MM.1S (cell line): ENCODE results near the gene LBH.

ENCODE experiments used
- CTCF ChIP-seq: fragments of 300-600 bp; sonication (generic); IDR thresholded peaks from 2 replicates; pipeline ENCODE4 v1.5.1; 2016; ENCODE audit warnings: antibody characterized with exemption, low read length, mixed read lengths
- EZH2 ChIP-seq: fragments of 300-600 bp; sonication (generic); optimal IDR thresholded peaks from 2 replicates; pipeline ENCODE3; 2017; ENCODE audit warnings: low read depth, mild to moderate bottlenecking, antibody characterized with exemption, low read length, mixed read lengths

GRCh38 chr2:30266051-30266621, 34.8 kb downstream of the LBH start:
- TF ChIP-seq EZH2 (no peak), CTCF (no peak)
